ENCODE data around the gene MIB2.
"Not testable (repeated sequence)": the region's sequence is repeated elsewhere in the genome, so short reads cannot be mapped to it uniquely, and the experiment has no call there.

The MIB2 gene

DNA sequence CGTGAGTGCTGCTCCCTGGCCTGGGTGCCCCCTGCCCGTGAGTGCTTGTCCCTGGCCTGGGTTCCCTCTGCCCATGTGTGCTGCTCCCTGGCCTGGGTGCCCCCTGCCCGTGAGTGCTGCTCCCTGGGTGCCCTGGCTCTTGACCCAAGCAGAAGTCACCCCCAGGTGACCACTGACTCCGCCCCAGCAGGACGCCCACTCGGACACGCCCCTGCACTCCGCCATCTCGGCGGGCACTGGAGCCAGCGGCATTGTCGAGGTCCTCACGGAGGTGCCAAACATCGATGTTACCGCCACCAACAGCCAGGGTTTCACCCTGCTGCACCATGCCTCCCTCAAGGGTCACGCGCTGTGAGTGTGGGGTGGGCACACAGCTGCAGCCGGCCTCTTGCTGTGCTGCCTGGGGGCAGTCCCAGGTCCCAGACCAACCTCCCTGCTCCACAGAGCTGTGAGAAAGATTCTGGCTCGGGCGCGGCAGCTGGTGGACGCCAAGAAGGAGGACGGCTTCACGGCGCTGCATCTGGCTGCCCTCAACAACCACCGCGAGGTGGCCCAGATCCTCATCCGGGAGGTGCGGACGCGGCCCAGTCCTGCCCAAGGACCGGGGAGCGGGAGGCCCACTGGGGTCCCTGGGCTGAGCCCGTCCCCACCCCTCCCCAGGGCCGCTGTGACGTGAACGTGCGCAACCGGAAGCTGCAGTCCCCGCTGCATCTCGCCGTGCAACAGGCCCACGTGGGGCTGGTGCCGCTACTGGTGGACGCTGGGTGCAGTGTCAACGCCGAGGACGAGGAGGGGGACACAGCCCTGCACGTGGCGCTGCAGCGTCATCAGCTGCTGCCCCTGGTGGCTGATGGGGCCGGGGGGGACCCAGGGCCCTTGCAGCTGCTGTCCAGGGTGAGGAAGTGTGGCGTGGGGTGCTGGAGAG lies 12.8 kb downstream of the MIB2 start:
- no peak for ATAC-seq
- no peak for DNase-seq
- Mint-ChIP-seq H3K27me3 (peaks cover 7% of the 10 kb centered on the region), H3K27ac (no peak overlapping the region), H3K9me3 (no peaks in the 10 kb centered on the region), H3K4me3 (peak overlapping the region; percentile 6 to 64), H3K4me1 (peaks cover 35% of the 10 kb centered on the region)

DNA sequence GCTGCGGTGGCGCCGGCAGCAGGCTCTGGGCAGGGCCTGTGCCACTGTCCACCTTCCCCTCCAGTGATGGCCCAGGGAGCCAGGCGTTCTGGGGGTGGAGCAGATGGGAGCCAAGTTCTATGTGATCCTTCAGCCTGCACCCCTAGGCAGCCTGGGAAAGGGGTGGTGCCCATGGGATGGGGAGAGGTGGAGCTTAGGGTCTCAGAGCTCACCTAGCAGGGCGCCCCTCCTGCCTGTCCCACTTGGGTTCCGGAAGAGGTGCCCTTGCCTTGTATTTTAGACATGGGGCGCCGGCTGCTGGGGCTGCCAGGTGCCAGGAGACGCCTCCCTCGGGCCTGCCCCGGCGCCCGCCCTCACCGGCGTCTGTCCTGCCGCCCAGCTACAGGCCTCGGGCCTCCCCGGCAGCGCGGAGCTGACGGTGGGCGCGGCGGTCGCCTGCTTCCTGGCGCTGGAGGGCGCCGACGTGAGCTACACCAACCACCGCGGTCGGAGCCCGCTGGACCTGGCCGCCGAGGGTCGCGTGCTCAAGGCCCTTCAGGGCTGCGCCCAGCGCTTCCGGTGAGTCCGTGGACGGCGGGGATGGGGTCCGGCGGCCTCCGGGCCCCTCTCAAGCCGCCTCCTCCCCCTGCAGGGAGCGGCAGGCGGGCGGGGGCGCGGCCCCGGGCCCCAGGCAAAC lies 13.6 kb downstream of the MIB2 start:
- Mint-ChIP-seq H3K9me3 (no peaks in the 10 kb centered on the region), H3K4me3 (peak overlapping the region; percentile 6 to 64), H3K27me3 (peaks cover 7% of the 10 kb centered on the region), H3K4me1 (peaks cover 35% of the 10 kb centered on the region), H3K27ac (no peak overlapping the region)
- ATAC-seq: peak; percentile 4
- no peak for DNase-seq

DNA sequence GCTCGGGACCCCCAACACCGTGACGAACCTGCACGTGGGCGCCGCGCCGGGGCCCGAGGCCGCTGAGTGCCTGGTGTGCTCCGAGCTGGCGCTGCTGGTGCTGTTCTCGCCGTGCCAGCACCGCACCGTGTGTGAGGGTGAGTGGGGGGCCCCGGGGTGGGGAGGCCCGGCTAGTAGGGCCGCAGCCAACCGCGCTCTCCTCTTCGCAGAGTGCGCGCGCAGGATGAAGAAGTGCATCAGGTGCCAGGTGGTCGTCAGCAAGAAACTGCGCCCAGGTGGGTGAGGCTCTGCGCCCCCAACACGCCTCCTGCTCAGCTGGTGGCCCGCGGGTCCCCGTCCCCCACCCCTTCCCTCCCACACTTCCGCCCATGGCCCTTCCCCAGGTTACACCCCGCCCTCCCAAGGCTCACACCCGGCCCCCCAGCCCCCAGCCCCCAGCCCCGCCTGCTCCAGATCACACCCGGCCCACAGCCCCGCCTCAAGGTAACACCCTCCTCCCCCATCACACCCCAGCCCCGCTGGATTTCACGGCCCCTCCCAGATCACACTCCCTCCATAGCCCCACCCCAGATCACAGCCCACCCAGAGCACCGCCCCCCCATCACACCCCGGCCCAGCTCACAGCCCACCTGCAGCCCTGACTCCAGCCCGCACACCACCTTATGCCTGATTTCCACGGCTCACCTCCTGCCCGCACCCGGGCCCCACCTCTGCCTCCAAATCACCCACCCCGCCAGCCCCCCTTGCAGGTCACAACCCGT lies 14.3 kb downstream of the MIB2 start:
- peaks cover 34% of the 10 kb centered on the region for H3K4me1 Mint-ChIP-seq
- DNase-seq (peak; percentile 49 to 60), ATAC-seq (peak; percentile 34)
- no peaks in the 10 kb centered on the region for H3K9me3 Mint-ChIP-seq
- peaks cover 7% of the 10 kb centered on the region for H3K27me3 Mint-ChIP-seq
- H3K27ac Mint-ChIP-seq: peak overlapping the region; percentile 19 to 41
- peak overlapping the region; percentile 63 to 73 for H3K4me3 Mint-ChIP-seq

DNA sequence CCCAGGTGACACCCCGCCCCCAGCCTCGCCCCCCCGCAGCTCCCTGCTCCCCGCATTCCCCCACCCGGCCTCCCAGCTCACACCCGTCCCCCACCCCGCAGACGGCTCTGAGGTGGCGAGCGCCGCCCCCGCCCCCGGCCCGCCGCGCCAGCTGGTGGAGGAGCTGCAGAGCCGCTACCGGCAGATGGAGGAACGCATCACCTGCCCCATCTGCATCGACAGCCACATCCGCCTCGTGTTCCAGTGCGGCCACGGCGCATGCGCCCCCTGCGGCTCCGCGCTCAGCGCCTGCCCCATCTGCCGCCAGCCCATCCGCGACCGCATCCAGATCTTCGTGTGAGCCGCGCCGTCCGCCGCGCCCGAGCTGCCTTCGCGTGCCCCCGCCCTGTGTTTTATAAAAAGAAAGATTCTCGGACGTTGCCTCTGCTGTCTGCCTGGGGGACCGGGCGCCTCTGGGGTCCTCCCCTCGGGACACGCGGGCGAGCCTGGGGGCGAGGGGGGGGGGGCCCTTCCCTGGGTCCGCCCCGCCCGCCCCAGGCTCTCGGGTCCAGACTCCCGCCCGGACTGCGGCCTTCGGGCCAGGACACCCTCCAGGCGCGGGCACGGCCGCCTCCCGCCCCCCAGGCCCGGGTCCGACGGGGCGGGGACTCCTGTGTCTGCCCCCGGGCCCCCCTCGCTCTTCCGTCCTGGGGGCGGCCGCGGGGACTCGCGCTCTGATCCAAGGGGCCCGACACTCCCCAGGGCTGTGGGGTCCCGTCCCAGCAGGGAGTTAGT lies 15.1 kb downstream of the MIB2 start:
- DNase-seq: peak; percentile 96
- Mint-ChIP-seq H3K9me3 (no peaks in the 10 kb centered on the region), H3K4me1 (peaks cover 28% of the 10 kb centered on the region), H3K27me3 (peaks cover 7% of the 10 kb centered on the region), H3K27ac (peak overlapping the region; percentile 88 to 89), H3K4me3 (peak overlapping the region; percentile 87 to 88)
- peak; percentile 84 for ATAC-seq

DNA sequence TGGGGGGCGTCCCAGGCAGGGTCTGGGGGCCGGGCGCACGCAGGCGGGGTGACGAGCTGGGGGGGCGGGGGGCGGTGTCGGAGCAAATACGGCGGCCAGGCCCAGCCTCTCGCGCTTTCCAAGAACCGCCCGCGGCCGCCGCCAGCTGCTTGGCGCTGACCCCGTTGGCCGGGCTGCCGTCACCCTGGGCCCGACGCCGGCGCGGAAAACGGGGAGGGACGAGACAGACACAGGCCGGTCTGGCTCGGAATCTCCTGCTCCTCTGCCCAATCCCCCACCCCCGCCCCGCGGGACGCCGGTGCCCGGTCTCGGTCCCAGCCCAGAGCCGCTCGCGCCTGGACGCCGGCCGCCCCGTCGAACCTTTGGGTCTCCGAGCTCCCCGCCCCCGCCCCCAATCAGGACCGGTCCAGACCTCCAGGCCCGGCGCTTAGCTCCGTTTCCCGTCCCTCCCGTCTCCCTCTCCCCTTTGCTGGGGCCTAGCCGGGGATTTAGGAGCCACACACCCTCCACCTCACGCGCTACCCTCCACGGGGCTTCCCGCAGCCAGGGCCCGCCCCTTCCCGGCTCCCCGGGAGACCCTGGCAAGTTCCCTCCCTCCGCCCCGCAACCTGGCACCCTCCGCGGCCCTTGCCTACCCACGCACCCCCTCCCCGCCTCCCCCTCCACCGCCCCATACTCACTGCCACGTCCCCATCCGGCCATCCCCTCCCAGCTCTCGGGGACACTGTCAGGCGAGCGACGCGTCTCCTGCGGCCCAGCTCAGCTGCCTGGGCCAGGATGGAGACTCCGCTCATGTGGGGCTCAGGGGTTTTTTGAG lies 15.9 kb downstream of the MIB2 start:
- Mint-ChIP-seq H3K4me3 (peak overlapping the region; percentile 44 to 71), H3K4me1 (peaks cover 20% of the 10 kb centered on the region), H3K9me3 (no peaks in the 10 kb centered on the region), H3K27me3 (peaks cover 7% of the 10 kb centered on the region), H3K27ac (no peak overlapping the region)
- DNase-seq (no peak), ATAC-seq (no peak)

DNA sequence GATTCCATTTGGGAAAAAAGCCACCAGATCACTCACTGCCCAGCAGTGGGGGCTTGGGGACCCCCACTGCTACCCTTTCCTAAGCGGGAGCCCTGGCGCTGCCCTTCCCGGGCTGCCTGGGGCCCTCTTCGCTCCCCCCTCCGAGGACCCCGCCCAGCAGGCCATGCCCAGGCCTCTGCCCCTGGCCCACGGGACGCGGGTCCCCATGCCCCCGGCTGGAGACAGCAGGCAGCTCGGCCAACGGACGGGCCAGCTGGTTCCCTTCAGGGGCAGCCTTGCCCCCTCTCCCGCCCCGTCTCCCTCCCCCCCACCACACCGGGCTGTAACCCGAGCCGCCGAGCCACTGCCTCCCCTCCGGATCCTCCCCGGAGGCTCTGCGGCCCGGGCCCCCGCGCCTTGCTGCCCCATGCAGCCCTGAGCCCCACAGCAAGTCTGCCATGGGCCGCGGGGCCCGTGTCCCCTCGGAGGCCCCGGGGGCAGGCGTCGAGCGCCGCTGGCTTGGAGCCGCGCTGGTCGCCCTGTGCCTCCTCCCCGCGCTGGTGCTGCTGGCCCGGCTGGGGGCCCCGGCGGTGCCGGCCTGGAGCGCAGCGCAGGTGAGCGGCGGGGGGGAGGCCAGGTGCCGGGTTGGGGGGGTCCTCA lies 16.6 kb downstream of the MIB2 start, which contains the start of gene MMP23B:
Gene MMP23B (plus strand): TSS at position 392 of the 639 bp plus-strand sequence. CDS start 46 bp downstream, at position 438.
- Mint-ChIP-seq H3K27me3 (peaks cover 7% of the 10 kb centered on the region), H3K4me1 (peaks cover 20% of the 10 kb centered on the region), H3K9me3 (no peaks in the 10 kb centered on the region), H3K4me3 (peak within 1 kb of the TSS; percentile 44 to 71), H3K27ac (no peak within 1 kb of the TSS)
- DNase-seq: no peak
- ATAC-seq: no peak

DNA sequence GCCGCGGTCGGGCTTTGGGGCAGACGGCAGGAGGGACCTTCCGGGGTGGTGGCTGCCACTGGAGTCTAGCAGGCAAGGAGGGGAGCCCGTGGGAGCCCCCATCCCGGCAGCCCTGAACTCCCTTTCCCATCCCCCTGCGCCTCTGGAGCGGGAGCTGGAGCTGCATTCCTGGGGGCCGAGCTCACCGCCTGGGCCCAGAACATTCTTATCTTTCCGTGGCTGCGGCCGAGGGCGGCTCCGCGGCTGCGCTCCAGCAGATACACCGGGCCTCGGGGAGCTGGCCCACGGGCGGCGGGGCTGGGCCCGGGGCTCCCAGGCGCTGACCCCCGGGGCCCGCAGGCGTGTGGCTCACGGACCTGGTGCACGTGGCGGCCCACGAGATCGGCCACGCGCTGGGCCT lies 18.1 kb downstream of the MIB2 start:
- not testable (repeated sequence) for H3K9me3 Mint-ChIP-seq, ATAC-seq, DNase-seq, H3K27ac Mint-ChIP-seq, H3K4me3 Mint-ChIP-seq, H3K27me3 Mint-ChIP-seq
- peaks cover 13% of the 10 kb centered on the region for H3K4me1 Mint-ChIP-seq

DNA sequence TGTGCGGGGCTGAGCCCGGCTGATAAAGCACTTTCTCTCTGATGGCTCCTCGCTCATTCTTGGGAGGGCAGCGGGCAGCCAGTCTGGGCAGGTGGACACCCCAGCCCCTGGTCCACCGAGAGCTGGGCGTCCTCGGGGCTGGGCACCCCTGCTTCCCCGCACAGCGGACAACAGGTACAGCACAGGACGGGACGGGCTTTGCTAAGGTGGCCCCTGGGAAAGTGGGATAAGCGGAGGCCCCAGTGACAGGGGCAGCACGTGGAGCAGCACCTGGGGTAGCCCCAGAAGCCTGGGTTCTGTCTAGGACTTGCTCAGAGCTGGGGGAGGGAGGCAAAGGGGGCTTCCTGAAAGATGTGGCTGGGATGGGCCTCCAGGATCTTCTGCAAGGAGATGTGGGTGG lies 19.3 kb downstream of the MIB2 start:
- not testable (repeated sequence) for H3K9me3 Mint-ChIP-seq, H3K4me1 Mint-ChIP-seq, H3K4me3 Mint-ChIP-seq, H3K27me3 Mint-ChIP-seq, H3K27ac Mint-ChIP-seq, ATAC-seq
- DNase-seq: peak in 1 of 2 donors; percentile 3

DNA sequence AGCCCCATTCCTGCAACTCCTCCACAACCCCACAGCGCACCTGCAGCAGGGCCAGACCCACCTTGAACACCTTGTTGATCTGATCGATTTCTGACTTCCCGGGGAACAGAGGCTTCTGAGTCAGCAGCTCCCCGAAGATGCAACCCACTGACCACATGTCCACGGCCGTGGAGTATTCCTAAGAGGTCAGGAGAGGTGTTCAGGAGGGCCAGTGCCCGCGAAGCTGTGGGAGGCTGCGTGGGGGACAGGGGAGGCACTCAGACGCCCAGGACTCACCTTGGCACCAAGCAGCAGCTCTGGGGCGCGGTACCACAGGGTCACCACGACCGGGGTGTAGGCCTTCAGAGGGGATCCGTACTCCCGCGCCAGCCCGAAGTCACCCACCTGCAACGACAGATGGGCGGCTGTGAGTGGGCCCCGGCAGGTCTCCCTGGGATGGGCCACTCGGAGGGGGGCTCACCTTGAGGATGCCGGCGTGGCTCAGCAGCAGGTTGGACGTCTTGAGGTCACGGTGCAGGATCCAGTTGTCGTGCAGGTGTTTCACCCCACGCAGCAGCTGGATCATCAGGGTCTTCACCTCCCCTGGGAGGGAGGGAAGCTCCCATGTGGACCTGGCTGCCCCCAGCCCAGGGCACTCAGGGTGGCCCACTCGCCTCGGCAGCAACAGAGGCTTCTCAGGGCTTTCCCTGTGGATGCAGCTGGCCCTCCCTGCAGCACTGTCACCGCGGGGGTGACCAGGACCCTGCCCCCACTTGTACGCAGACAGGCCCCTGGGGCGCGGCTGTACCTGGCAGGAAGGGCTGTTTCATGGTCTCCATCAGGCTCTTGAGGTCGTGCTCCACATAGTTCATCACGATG lies 21.6 kb downstream of the MIB2 start:
- not testable (repeated sequence) for H3K4me3 Mint-ChIP-seq, DNase-seq, H3K9me3 Mint-ChIP-seq, ATAC-seq, H3K27me3 Mint-ChIP-seq, H3K4me1 Mint-ChIP-seq
- peak overlapping the region in 1 of 2 donors; percentile 63 for H3K27ac Mint-ChIP-seq

DNA sequence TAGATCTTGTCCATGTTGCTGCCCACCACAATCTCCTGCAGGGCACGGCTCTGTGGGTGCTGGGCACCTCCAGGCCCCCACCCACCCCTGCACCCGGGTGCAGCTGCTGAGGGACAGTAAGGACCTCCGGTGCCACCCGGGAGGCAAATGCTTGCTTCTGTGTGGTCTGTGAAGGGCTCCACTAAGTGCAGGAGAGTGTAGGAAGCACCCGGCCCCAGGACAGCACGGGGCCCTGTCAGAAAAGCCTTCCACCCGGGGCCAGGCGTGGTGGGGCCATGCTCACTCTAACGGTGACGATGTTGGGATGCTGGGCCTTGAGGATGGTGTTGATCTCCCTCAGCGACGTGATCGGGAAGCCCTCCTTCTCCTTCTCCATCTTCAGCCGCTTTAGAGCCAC lies 22.2 kb downstream of the MIB2 start:
- H3K9me3 Mint-ChIP-seq, H3K4me3 Mint-ChIP-seq, H3K4me1 Mint-ChIP-seq, H3K27me3 Mint-ChIP-seq, H3K27ac Mint-ChIP-seq, DNase-seq, ATAC-seq: not testable (repeated sequence)

DNA sequence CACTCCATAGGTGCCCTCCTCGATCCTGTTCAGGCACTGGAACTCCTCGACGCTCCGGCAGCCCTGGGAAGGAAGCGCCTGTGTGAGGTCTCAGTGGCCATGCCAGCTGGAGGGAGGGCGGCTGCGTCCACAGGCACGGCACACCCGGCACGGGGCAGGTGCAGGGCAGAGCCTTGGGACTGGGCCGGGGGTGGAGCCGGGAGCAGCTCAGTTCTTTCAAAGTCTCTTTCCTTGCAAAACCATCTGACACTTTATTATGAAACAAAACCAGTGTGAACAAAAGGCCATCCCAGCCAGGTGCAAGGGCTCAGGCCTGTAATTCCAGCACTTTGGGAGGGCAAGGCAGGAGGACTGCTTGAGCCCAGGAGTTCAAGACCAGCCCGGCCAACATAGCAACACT lies 23.2 kb downstream of the MIB2 start:
- H3K9me3 Mint-ChIP-seq, ATAC-seq, DNase-seq, H3K27me3 Mint-ChIP-seq, H3K4me1 Mint-ChIP-seq, H3K27ac Mint-ChIP-seq, H3K4me3 Mint-ChIP-seq: not testable (repeated sequence)

DNA sequence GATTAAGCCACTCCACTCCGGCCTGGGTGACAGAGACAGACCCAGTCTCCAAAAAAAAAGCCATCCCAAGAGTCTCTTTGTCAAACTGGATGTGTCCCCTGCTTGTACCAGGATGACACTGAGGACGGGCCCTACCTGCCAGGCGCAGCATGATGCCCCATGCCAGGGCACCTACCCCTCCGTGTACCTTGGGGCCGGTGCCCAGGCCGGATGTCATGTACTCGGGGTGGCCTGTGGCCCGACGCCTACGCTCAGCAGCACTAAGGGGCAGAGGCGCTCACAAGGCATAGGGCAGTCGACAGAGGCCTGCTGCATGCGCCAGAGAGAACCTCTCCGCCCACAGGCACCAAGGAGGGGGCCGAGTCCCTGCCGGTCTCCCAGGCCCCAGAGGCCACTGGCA lies 24.1 kb downstream of the MIB2 start:
- not testable (repeated sequence) for H3K9me3 Mint-ChIP-seq, ATAC-seq, H3K27ac Mint-ChIP-seq, H3K4me3 Mint-ChIP-seq, H3K27me3 Mint-ChIP-seq, H3K4me1 Mint-ChIP-seq, DNase-seq

DNA sequence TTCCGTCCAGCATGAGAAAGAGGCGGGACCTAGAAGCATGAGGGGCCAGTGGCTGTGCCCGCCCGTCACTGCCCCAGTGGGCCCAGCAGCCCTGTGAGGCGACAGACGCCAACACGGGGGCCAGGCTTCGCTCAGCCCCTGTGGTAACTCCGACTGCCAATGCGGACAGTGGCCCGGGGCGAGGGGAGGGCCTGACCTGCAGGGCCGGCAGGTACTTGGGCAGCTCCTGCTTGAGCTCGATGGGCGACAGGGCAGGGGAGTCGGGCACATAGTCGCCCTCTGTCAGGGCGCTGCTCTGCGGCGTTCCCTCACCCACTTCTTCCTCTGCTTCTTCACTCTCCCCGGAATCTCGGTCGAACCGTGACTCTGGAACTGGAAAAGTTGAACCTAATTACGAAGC lies 24.8 kb downstream of the MIB2 start:
- not testable (repeated sequence) for ATAC-seq, H3K9me3 Mint-ChIP-seq, DNase-seq, H3K4me3 Mint-ChIP-seq, H3K4me1 Mint-ChIP-seq, H3K27me3 Mint-ChIP-seq
- peak overlapping the region in 1 of 2 donors; percentile 12 for H3K27ac Mint-ChIP-seq

All from stimulated activated naive CD8-positive, alpha-beta T cell treated with anti-CD3 and anti-CD28 coated beads, Interleukin-15, amount 100 ng/mL, for 72 hours (primary cell).